Measurements from ENCODE around the gene CUBN.
A peak's percentile ranks its signal among the peaks of the same experiment; 100 is the strongest.

CUBN gene

DNA sequence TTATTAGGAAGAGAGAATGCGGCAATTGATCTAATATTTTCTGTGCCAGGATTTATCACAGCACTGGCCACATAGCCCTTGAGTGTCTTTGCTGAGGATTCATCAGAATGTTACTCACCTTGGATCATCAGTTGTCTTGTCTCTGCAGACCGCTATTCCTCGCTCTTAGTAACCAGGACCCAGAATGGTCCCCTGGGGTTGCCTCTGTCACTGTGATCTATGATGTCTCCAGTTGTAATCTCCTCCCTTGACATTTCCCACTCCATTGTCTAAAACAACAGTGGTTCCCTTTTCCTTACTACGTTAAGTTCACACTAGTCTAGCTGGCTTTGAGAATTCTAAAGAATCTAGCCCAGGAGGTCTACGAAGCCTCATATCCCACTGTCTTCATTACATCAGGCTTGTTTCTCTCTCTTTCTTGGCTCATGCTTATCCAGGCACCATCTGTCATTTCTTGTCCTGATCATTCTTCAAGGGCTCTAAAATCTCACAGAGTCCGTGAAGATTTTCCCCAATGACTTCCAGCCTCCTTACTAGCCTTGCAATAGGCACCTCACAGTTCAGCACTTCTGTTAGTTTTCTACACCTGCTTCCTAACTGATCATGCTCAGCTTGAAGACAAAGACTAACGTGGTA, 125.8 kb downstream of the CUBN start:
- H2AK5ac ChIP-seq (ENCODE audit: low read length) = no peak overlapping the region
- H3K18ac ChIP-seq (ENCODE audit: low read length) = peak overlapping the region; percentile 78
- DNase-seq = peak; percentile 91
- no peak overlapping the region for H3K9ac ChIP-seq (ENCODE audit: low read length)
- no peak overlapping the region for H3K4me2 ChIP-seq (ENCODE audit: low read length)
- H3K4ac ChIP-seq (ENCODE audit: low read depth, low read length) = no peak overlapping the region
- no peak overlapping the region for H2BK120ac ChIP-seq (ENCODE audit: low read depth, low read length)
- H4K5ac ChIP-seq (ENCODE audit: low read length) = no peak overlapping the region
- no peak overlapping the region for H3K23ac ChIP-seq (ENCODE audit: low read length)
- H3K36me3 ChIP-seq (ENCODE audit: control insufficient read depth, insufficient read depth, low read length) = no peaks in the 10 kb centered on the region
- no peak overlapping the region for H3K4me3 ChIP-seq (ENCODE audit: low read length)
- peaks cover 9% of the 10 kb centered on the region for H3K4me1 ChIP-seq (ENCODE audit: control insufficient read depth, low read depth, low read length)
- H3K56ac ChIP-seq (ENCODE audit: low read length) = peak overlapping the region; percentile 34
- no peaks in the 10 kb centered on the region for H3K27me3 ChIP-seq (ENCODE audit: insufficient read depth, low read length, poor library complexity)
- H3K79me1 ChIP-seq (ENCODE audit: low read length) = no peaks in the 10 kb centered on the region
- no peaks in the 10 kb centered on the region for H3K79me2 ChIP-seq (ENCODE audit: control insufficient read depth, insufficient read depth, low read length)
- WGBS (ENCODE audit: extremely low coverage, insufficient coverage, low lambda C conversion rate) = no CpG with 5 or more reads among the region's 7 CpGs
- peak overlapping the region; percentile 78 for H3K27ac ChIP-seq (ENCODE audit: low read depth, low read length)
- no peak overlapping the region for H4K8ac ChIP-seq (ENCODE audit: low read depth, low read length)
- H2BK15ac ChIP-seq (replicated peaks; ENCODE audit: low read depth) = no peak overlapping the region
- H2BK5ac ChIP-seq (ENCODE audit: low read length) = peak overlapping the region; percentile 30

DNA sequence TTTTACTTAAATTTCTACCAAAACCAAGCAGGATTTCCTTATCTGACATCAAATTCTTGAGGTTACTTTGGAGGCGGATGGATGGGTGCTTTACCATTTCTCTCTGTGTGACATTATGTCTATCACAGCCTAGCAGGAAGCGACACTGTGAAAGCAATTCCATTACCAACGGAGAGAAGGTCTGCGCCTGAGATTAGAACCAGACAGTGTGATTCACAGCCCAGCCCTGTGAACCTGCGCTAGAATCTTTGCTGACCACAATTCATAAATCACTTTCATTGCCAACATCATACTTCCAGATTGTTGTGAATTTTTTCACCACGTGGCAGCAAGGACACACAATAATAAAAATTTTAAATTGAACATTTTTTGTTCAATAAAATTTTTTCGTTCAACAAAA, 126.5 kb downstream of the CUBN start:
- no peak overlapping the region for H3K27ac ChIP-seq (ENCODE audit: low read depth, low read length)
- WGBS (ENCODE audit: extremely low coverage, insufficient coverage, low lambda C conversion rate) = no CpG with 5 or more reads among the region's 7 CpGs
- peak; percentile 93 for DNase-seq

DNA sequence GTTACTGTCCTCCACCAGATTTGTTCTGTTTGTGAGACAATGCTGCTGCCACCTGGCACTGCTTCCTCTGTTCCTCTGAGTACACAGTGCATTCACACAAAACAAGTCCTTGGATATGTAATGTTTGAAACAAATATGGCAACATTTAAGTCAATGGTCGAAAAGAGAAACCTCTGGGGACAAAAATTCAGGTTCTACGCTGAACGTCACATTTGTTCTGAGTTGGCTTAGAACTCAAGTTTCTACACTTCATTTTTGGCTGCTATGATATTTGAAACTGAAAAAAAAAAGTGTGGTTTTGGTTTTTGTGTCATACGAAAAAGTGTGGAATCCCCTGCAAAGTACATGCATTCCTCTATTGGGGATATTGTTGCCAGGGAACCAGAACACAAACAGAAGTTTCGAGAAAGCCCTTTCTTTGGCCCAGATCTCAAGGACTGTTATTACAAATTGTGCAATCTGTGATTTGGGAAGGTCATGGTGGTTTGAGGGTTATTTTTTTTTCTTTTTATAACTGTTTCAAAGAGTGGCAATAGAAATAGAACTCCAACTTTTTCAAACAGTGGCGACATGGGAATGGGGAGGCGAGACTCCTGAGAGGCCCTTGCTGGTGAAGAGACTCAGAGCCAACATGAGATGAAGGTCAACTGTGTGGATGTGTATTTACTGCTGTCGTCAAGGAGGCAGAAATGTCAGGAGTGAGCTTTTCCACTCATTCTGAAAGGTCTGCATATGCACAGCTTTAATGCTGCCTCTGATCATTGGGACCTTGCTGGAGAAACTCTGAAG, 127.5 kb downstream of the CUBN start:
- H3K36me3 ChIP-seq (ENCODE audit: control insufficient read depth, insufficient read depth, low read length) = no peaks in the 10 kb centered on the region
- H3K4me1 ChIP-seq (ENCODE audit: control insufficient read depth, low read depth, low read length) = peaks cover 9% of the 10 kb centered on the region
- H4K5ac ChIP-seq (ENCODE audit: low read length) = peak overlapping the region; percentile 53
- peak overlapping the region; percentile 88 for H3K18ac ChIP-seq (ENCODE audit: low read length)
- no peak overlapping the region for H3K23ac ChIP-seq (ENCODE audit: low read length)
- no peak overlapping the region for H4K8ac ChIP-seq (ENCODE audit: low read depth, low read length)
- H3K27me3 ChIP-seq (ENCODE audit: insufficient read depth, low read length, poor library complexity) = no peaks in the 10 kb centered on the region
- H3K4me2 ChIP-seq (ENCODE audit: low read length) = no peak overlapping the region
- H3K9ac ChIP-seq (ENCODE audit: low read length) = peak overlapping the region; percentile 31
- no peak overlapping the region for H3K4me3 ChIP-seq (ENCODE audit: low read length)
- H3K79me2 ChIP-seq (ENCODE audit: control insufficient read depth, insufficient read depth, low read length) = no peaks in the 10 kb centered on the region
- peak overlapping the region; percentile 86 for H2BK120ac ChIP-seq (ENCODE audit: low read depth, low read length)
- H3K56ac ChIP-seq (ENCODE audit: low read length) = peak overlapping the region; percentile 68
- no CpG with 5 or more reads among the region's 8 CpGs for WGBS (ENCODE audit: extremely low coverage, insufficient coverage, low lambda C conversion rate)
- H3K4ac ChIP-seq (ENCODE audit: low read depth, low read length) = peak overlapping the region; percentile 43
- peak overlapping the region; percentile 90 for H2BK5ac ChIP-seq (ENCODE audit: low read length)
- H3K27ac ChIP-seq (ENCODE audit: low read depth, low read length) = peak overlapping the region; percentile 79
- peak overlapping the region; percentile 31 for H2AK5ac ChIP-seq (ENCODE audit: low read length)
- H3K79me1 ChIP-seq (ENCODE audit: low read length) = no peaks in the 10 kb centered on the region
- H2BK15ac ChIP-seq (replicated peaks; ENCODE audit: low read depth) = peak overlapping the region; percentile 12
- DNase-seq = peak; percentile 63

More for the DNA sequence above, 126.5 kb downstream of the CUBN start:
- H3K79me1 ChIP-seq (ENCODE audit: low read length) = no peaks in the 10 kb centered on the region
- no peak overlapping the region for H2BK120ac ChIP-seq (ENCODE audit: low read depth, low read length)
- H2AK5ac ChIP-seq (ENCODE audit: low read length) = no peak overlapping the region
- H3K56ac ChIP-seq (ENCODE audit: low read length) = no peak overlapping the region
- H3K4me3 ChIP-seq (ENCODE audit: low read length) = no peak overlapping the region
- peaks cover 9% of the 10 kb centered on the region for H3K4me1 ChIP-seq (ENCODE audit: control insufficient read depth, low read depth, low read length)
- H3K4ac ChIP-seq (ENCODE audit: low read depth, low read length) = no peak overlapping the region
- H3K4me2 ChIP-seq (ENCODE audit: low read length) = no peak overlapping the region
- H3K27me3 ChIP-seq (ENCODE audit: insufficient read depth, low read length, poor library complexity) = no peaks in the 10 kb centered on the region
- H2BK5ac ChIP-seq (ENCODE audit: low read length) = no peak overlapping the region
- no peak overlapping the region for H3K9ac ChIP-seq (ENCODE audit: low read length)
- H3K79me2 ChIP-seq (ENCODE audit: control insufficient read depth, insufficient read depth, low read length) = no peaks in the 10 kb centered on the region
- no peak overlapping the region for H4K8ac ChIP-seq (ENCODE audit: low read depth, low read length)
- no peak overlapping the region for H4K5ac ChIP-seq (ENCODE audit: low read length)
- no peak overlapping the region for H3K23ac ChIP-seq (ENCODE audit: low read length)
- no peak overlapping the region for H3K18ac ChIP-seq (ENCODE audit: low read length)
- no peak overlapping the region for H2BK15ac ChIP-seq (replicated peaks; ENCODE audit: low read depth)
- H3K36me3 ChIP-seq (ENCODE audit: control insufficient read depth, insufficient read depth, low read length) = no peaks in the 10 kb centered on the region

DNA sequence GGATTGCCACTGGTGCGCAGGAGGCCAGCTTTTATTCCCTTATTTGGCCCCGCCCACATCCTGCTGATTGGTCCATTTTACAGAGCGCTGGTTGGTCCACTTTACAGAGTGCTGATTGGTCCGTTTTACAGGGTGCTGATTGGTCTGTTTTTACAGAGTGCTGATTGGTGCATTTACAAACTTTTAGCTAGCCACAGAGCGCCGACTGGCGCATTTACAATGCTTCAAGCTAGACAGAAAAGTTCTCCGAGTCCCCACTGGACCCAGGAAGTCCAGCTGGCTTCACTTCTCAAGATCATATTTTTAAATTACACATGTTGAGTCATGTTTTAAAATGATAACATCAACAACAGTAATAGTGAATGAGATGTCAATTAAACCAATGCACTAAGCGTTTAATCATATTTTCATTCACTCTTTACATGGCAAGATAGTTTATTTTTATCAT, 128.3 kb downstream of the CUBN start:
- H3K4ac ChIP-seq (ENCODE audit: low read depth, low read length) = no peak overlapping the region
- no peaks in the 10 kb centered on the region for H3K36me3 ChIP-seq (ENCODE audit: control insufficient read depth, insufficient read depth, low read length)
- H4K5ac ChIP-seq (ENCODE audit: low read length) = no peak overlapping the region
- no peak overlapping the region for H3K56ac ChIP-seq (ENCODE audit: low read length)
- H3K27me3 ChIP-seq (ENCODE audit: insufficient read depth, low read length, poor library complexity) = no peaks in the 10 kb centered on the region
- no peak overlapping the region for H2BK15ac ChIP-seq (replicated peaks; ENCODE audit: low read depth)
- H2BK120ac ChIP-seq (ENCODE audit: low read depth, low read length) = no peak overlapping the region
- H3K9ac ChIP-seq (ENCODE audit: low read length) = no peak overlapping the region
- no peak overlapping the region for H3K18ac ChIP-seq (ENCODE audit: low read length)
- no peaks in the 10 kb centered on the region for H3K79me2 ChIP-seq (ENCODE audit: control insufficient read depth, insufficient read depth, low read length)
- peaks cover 9% of the 10 kb centered on the region for H3K4me1 ChIP-seq (ENCODE audit: control insufficient read depth, low read depth, low read length)
- H3K27ac ChIP-seq (ENCODE audit: low read depth, low read length) = no peak overlapping the region
- no peak for DNase-seq
- no peaks in the 10 kb centered on the region for H3K79me1 ChIP-seq (ENCODE audit: low read length)
- no peak overlapping the region for H3K4me2 ChIP-seq (ENCODE audit: low read length)
- no peak overlapping the region for H2BK5ac ChIP-seq (ENCODE audit: low read length)
- H2AK5ac ChIP-seq (ENCODE audit: low read length) = no peak overlapping the region
- no CpG with 5 or more reads among the region's 9 CpGs for WGBS (ENCODE audit: extremely low coverage, insufficient coverage, low lambda C conversion rate)
- H3K4me3 ChIP-seq (ENCODE audit: low read length) = no peak overlapping the region
- H4K8ac ChIP-seq (ENCODE audit: low read depth, low read length) = no peak overlapping the region
- H3K23ac ChIP-seq (ENCODE audit: low read length) = no peak overlapping the region

DNA sequence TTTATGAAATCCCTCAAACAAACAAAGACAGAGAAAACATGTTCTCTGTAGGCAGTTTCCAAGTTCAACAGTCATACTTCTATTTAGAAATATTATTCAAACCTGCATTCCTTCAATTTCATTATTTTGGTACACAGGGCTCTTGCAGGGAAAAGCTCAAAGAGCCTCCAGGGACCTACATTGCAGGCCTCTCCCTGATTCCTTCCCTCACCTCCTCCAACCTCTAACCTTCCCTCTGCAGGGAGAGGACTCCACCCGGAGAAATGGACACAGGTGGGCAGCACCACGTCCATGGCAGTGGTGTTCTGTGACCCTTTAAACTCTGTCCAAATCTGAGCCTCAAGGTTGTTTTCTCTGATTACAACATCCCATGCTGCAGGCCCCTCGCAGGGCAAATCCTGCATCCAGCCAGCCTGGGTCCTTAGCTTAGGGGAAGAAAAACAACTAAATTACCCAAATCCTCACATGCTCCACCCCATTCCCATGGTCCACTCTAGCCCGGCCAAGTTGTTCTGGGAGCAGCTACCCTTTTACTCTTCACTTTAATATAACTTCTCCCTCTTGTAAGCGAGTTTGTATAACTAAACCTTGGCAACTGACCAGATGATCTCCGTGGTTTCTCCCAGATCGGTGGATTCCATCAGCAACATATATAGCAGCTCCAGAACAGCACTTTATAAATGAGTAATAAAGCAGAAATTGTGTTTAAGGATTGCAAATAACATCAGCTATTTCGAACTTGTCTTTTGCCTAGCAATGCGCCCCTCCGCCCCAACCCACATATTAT, 129.8 kb downstream of the CUBN start:
- H3K79me2 ChIP-seq (ENCODE audit: control insufficient read depth, insufficient read depth, low read length) = no peaks in the 10 kb centered on the region
- no peak overlapping the region for H2BK15ac ChIP-seq (replicated peaks; ENCODE audit: low read depth)
- no peak overlapping the region for H3K4me3 ChIP-seq (ENCODE audit: low read length)
- H2AK5ac ChIP-seq (ENCODE audit: low read length) = no peak overlapping the region
- DNase-seq = no peak
- H3K18ac ChIP-seq (ENCODE audit: low read length) = no peak overlapping the region
- no peaks in the 10 kb centered on the region for H3K27me3 ChIP-seq (ENCODE audit: insufficient read depth, low read length, poor library complexity)
- peak overlapping the region; percentile 22 for H3K56ac ChIP-seq (ENCODE audit: low read length)
- no peak overlapping the region for H3K9ac ChIP-seq (ENCODE audit: low read length)
- H3K4ac ChIP-seq (ENCODE audit: low read depth, low read length) = no peak overlapping the region
- H3K23ac ChIP-seq (ENCODE audit: low read length) = no peak overlapping the region
- no peak overlapping the region for H2BK120ac ChIP-seq (ENCODE audit: low read depth, low read length)
- no peak overlapping the region for H4K5ac ChIP-seq (ENCODE audit: low read length)
- peaks cover 7% of the 10 kb centered on the region for H3K4me1 ChIP-seq (ENCODE audit: control insufficient read depth, low read depth, low read length)
- WGBS (ENCODE audit: extremely low coverage, insufficient coverage, low lambda C conversion rate) = no CpG with 5 or more reads among the region's 10 CpGs
- no peaks in the 10 kb centered on the region for H3K79me1 ChIP-seq (ENCODE audit: low read length)
- H3K27ac ChIP-seq (ENCODE audit: low read depth, low read length) = no peak overlapping the region
- H4K8ac ChIP-seq (ENCODE audit: low read depth, low read length) = no peak overlapping the region
- no peak overlapping the region for H2BK5ac ChIP-seq (ENCODE audit: low read length)
- H3K36me3 ChIP-seq (ENCODE audit: control insufficient read depth, insufficient read depth, low read length) = no peaks in the 10 kb centered on the region
- H3K4me2 ChIP-seq (ENCODE audit: low read length) = no peak overlapping the region
